H9 (cell line): ENCODE data around the gene KLHL18. TPM values are rescaled to one million over a fixed set of nuclear protein-coding genes. Genes with fewer than 3 reads are reported as not detected.

ENCODE experiments used
- DNase-seq: peaks from one replicate; pipeline ENCODE4 v3.0.0-alpha.2; 2017
- H2AFZ ChIP-seq: one replicate; pipeline ENCODE4 v1.6.1; 2013; ENCODE audit warnings: mild to moderate bottlenecking, low read length, control low read depth, moderate library complexity
- H2AK5ac ChIP-seq: 2 replicates; pipeline ENCODE4 v1.6.1; 2013; ENCODE audit warnings: low read length, control low read depth, mixed read lengths; ENCODE audit not compliant: insufficient read length
- H2BK120ac ChIP-seq: one replicate; pipeline ENCODE4 v1.6.1; 2013; ENCODE audit warnings: low read depth, mild to moderate bottlenecking, low read length, control low read depth, inconsistent platforms; ENCODE audit not compliant: poor library complexity, severe bottlenecking
- H2BK12ac ChIP-seq: 2 replicates; pipeline ENCODE4 v1.6.1; 2013; ENCODE audit warnings: low read length, control low read depth, mixed read lengths, low read depth; ENCODE audit not compliant: insufficient read length
- H2BK15ac ChIP-seq: 2 replicates; pipeline ENCODE4 v1.6.1; 2013; ENCODE audit warnings: low read depth, low read length, control low read depth
- H2BK20ac ChIP-seq: one replicate; pipeline ENCODE4 v1.6.1; 2013; ENCODE audit warnings: low read depth, mild to moderate bottlenecking, low read length, control low read depth, inconsistent platforms; ENCODE audit not compliant: poor library complexity, severe bottlenecking
- H2BK5ac ChIP-seq: 2 replicates; pipeline ENCODE4 v1.6.1; 2013; ENCODE audit warnings: low read length, control low read depth, mixed read lengths; ENCODE audit not compliant: insufficient read length
- H3K14ac ChIP-seq: 2 replicates; pipeline ENCODE4 v1.6.1; 2013; ENCODE audit warnings: low read length, control low read depth; ENCODE audit not compliant: insufficient read depth
- H3K18ac ChIP-seq: 2 replicates; pipeline ENCODE4 v1.6.1; 2013; ENCODE audit warnings: low read depth, mild to moderate bottlenecking, mixed read lengths, low read length, control low read depth; ENCODE audit not compliant: insufficient read length
- H3K23ac ChIP-seq: 2 replicates; pipeline ENCODE4 v1.6.1; 2013; ENCODE audit warnings: low read length, control low read depth, mixed read lengths, low read depth; ENCODE audit not compliant: insufficient read length
- H3K23me2 ChIP-seq: 2 replicates; pipeline ENCODE4 v1.6.1; 2013; ENCODE audit warnings: low read depth, mild to moderate bottlenecking, mixed read lengths, low read length, control low read depth; ENCODE audit not compliant: insufficient read length, poor library complexity, severe bottlenecking
- H3K27ac ChIP-seq: 2 replicates; pipeline ENCODE4 v1.5.1; 2013; ENCODE audit warnings: low read length, control low read depth, mixed read lengths, low read depth; ENCODE audit not compliant: insufficient read length
- H3K27me3 ChIP-seq: 2 replicates; pipeline ENCODE4 v1.6.1; 2013; ENCODE audit warnings: low read length, control low read depth, inconsistent platforms; ENCODE audit not compliant: insufficient read depth
- H3K4ac ChIP-seq: 2 replicates; pipeline ENCODE4 v1.6.1; 2013; ENCODE audit warnings: low read depth, mild to moderate bottlenecking, control low read depth, inconsistent platforms, low read length, moderate library complexity
- H3K4me1 ChIP-seq: 2 replicates; pipeline ENCODE4 v1.6.1; 2013; ENCODE audit warnings: low read length, control low read depth, inconsistent platforms; ENCODE audit not compliant: insufficient read depth
- H3K4me2 ChIP-seq: 2 replicates; pipeline ENCODE4 v1.6.1; 2013; ENCODE audit warnings: low read length, control low read depth, mixed read lengths; ENCODE audit not compliant: insufficient read length, insufficient read depth
- H3K56ac ChIP-seq: 2 replicates; pipeline ENCODE4 v1.6.1; 2013; ENCODE audit warnings: low read depth, mild to moderate bottlenecking, mixed read lengths, low read length, control low read depth; ENCODE audit not compliant: insufficient read length
- H3K79me1 ChIP-seq: 2 replicates; pipeline ENCODE4 v1.6.1; 2013; ENCODE audit warnings: low read depth, mild to moderate bottlenecking, moderate library complexity, low read length, control low read depth, inconsistent platforms; ENCODE audit not compliant: insufficient read depth, poor library complexity, severe bottlenecking
- H3K79me2 ChIP-seq: 2 replicates; pipeline ENCODE4 v1.6.1; 2013; ENCODE audit warnings: low read length, control low read depth, inconsistent platforms; ENCODE audit not compliant: insufficient read depth
- H3K9ac ChIP-seq: 2 replicates; pipeline ENCODE4 v1.6.1; 2013; ENCODE audit warnings: low read length, control low read depth, mixed read lengths; ENCODE audit not compliant: insufficient read length; ENCODE audit errors: extremely low read depth
- H3K9me3 ChIP-seq: one replicate; pipeline ENCODE4 v1.6.1; 2013; ENCODE audit warnings: low read depth, low read length, inconsistent platforms; ENCODE audit not compliant: control insufficient read depth
- H3T11ph ChIP-seq: one replicate; pipeline ENCODE4 v1.6.1; 2013; ENCODE audit warnings: mild to moderate bottlenecking, low read length, control low read depth, inconsistent platforms
- H4K20me1 ChIP-seq: one replicate; pipeline ENCODE4 v1.6.1; 2013; ENCODE audit not compliant: control insufficient read depth, insufficient read length, insufficient read depth
- H4K5ac ChIP-seq: 2 replicates; pipeline ENCODE4 v1.6.1; 2013; ENCODE audit warnings: low read depth, mild to moderate bottlenecking, mixed read lengths, low read length, control low read depth; ENCODE audit not compliant: insufficient read length
- H4K8ac ChIP-seq: replicated peaks from 2 replicates; pipeline ENCODE4 v1.6.1; 2013; ENCODE audit warnings: low read length, control low read depth, mixed read lengths, low read depth; ENCODE audit not compliant: insufficient read length
- H4K91ac ChIP-seq: 2 replicates; pipeline ENCODE4 v1.6.1; 2013; ENCODE audit warnings: low read depth, mild to moderate bottlenecking, moderate library complexity, mixed read lengths, low read length, control low read depth; ENCODE audit not compliant: insufficient read length
- H3K27ac Mint-ChIP-seq, 3 experiments: 2 replicates in 2 of 3; 3 replicates in 1 of 3; pipeline ENCODE4 v1.8.0; 2020 to 2021; ENCODE audit warnings: mixed read lengths in 3 of 3, mild to moderate bottlenecking in 1 of 3, moderate library complexity in 1 of 3
- H3K27me3 Mint-ChIP-seq: 2 replicates; pipeline ENCODE4 v1.8.0; 2021; ENCODE audit warnings: low read depth, mild to moderate bottlenecking, moderate library complexity, mixed read lengths
- H3K36me3 Mint-ChIP-seq, 3 experiments: 2 replicates in 2 of 3; 3 replicates in 1 of 3; pipeline ENCODE4 v1.8.0; 2020 to 2021; ENCODE audit warnings: low read depth in 3 of 3, mixed read lengths in 3 of 3; ENCODE audit not compliant: insufficient read depth in 1 of 3
- H3K4me1 Mint-ChIP-seq, 2 experiments: 2 replicates each; pipeline ENCODE4 v1.8.0; 2020; ENCODE audit warnings: mixed read lengths in 2 of 2
- H3K4me3 Mint-ChIP-seq, 2 experiments: 2 replicates in 1 of 2; 3 replicates in 1 of 2; pipeline ENCODE4 v1.8.0; 2020 to 2021; ENCODE audit warnings: mild to moderate bottlenecking in 2 of 2, mixed read lengths in 2 of 2, moderate library complexity in 1 of 2
- H3K9me3 Mint-ChIP-seq, 2 experiments: 2 replicates in 1 of 2; 3 replicates in 1 of 2; pipeline ENCODE4 v1.8.0; 2020; ENCODE audit warnings: mild to moderate bottlenecking in 2 of 2, mixed read lengths in 2 of 2, moderate library complexity in 1 of 2
- CTCF ChIP-seq: fragments of 200-600 bp; sonication (generic); conservative IDR thresholded peaks from 3 replicates; pipeline ENCODE4 v1.8.0; 2021; ENCODE audit warnings: antibody characterized with exemption, mild to moderate bottlenecking
- WGBS: extraction: QIAGEN DNeasy Blood & Tissue Kit; methylation state at CpG from one replicate; pipeline ENCODE4 v1.1.7; 2013; ENCODE audit warnings: missing lambda C conversion rate, low lambda C conversion rate, mixed read lengths; ENCODE audit not compliant: insufficient read length; ENCODE audit errors: extremely low coverage; 5-methylcytosine and 5-hydroxymethylcytosine counted together
- total RNA-seq: library from RNA; stranded (reverse); gene quantifications from 2 replicates; pipeline ENCODE4 v1.2.1, GENCODE V29; 2021

Gene KLHL18
- total RNA-seq, 1 experiment from 2014 or later: 55.3 TPM

DNA sequence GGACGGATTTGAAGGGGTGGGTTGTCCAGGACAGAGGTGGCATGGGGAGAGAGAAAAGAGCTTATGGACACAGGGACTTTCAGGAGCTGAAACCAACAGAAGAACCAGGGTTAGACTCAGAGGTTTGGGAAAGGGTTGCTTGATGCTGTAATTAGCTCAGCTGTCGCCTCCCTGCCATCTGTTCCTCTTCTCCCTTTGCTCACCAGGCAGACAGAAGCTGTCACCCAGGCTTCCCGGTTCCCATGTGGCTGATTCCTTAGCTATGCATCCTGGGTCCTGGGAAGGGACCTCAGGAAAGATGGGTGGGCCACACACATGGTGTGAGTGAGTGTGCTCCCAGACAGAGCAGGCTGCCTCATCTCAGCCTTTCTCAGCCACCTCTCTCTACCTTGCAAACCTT, 112.1 kb downstream of the KLHL18 start:
- H3K4me2 ChIP-seq: no peak overlapping the region
- H3K14ac ChIP-seq: no peak overlapping the region
- H3K27me3 ChIP-seq: no peaks in the 10 kb centered on the region
- H3K23ac ChIP-seq: no peak overlapping the region
- H3K4me1 Mint-ChIP-seq: peaks cover 6 to 9% of the 10 kb centered on the region in 2 experiments
- WGBS: no CpG with 5 or more reads among the region's 3 CpGs
- no peak overlapping the region for H2BK12ac ChIP-seq
- H3K23me2 ChIP-seq: no peaks in the 10 kb centered on the region
- no peak for TF ChIP-seq CTCF
- H2BK120ac ChIP-seq: no peak overlapping the region
- H4K8ac ChIP-seq: no peak overlapping the region
- no peak overlapping the region for H3K9ac ChIP-seq
- no peak overlapping the region for H2BK20ac ChIP-seq
- peak overlapping the region in 2 of 3 experiments; percentile 59 to 73; a peak in 2 of 7 replicates for H3K27ac Mint-ChIP-seq
- no peak overlapping the region for H2BK15ac ChIP-seq
- H3K27me3 Mint-ChIP-seq: no peaks in the 10 kb centered on the region
- H2AK5ac ChIP-seq: no peak overlapping the region
- H4K20me1 ChIP-seq: no peaks in the 10 kb centered on the region
- H3K18ac ChIP-seq: no peak overlapping the region
- no peak overlapping the region for H3T11ph ChIP-seq
- no peak for DNase-seq
- no peak overlapping the region for H4K91ac ChIP-seq
- no peak overlapping the region for H2AFZ ChIP-seq
- H3K79me2 ChIP-seq: no peaks in the 10 kb centered on the region; the same call in 1 of the 2 replicates
- no peak overlapping the region for H2BK5ac ChIP-seq
- no peak overlapping the region for H3K4ac ChIP-seq
- no peaks in the 10 kb centered on the region for H3K9me3 ChIP-seq
- H3K27ac ChIP-seq: no peak overlapping the region
- peaks cover 4 to 20% (median 12%) of the 10 kb centered on the region in 3 experiments; a peak in 6 of 7 replicates for H3K36me3 Mint-ChIP-seq
- no peaks in the 10 kb centered on the region for H3K9me3 Mint-ChIP-seq
- peaks cover 3% of the 10 kb centered on the region for H3K79me1 ChIP-seq
- no peak overlapping the region for H3K56ac ChIP-seq
- H4K5ac ChIP-seq: no peak overlapping the region
- no peak overlapping the region for H3K4me3 Mint-ChIP-seq
- H3K4me1 ChIP-seq: peaks cover 3% of the 10 kb centered on the region; the same call in 1 of the 2 replicates

Other genes starting within 250 kb of the KLHL18 start
- 57.4 and 60.8 TPM in 2 replicates for gene SETD2, start 118.8 kb upstream of the KLHL18 start, total RNA-seq
- gene KIF9, start 145 bp upstream of the KLHL18 start, total RNA-seq: 8.4 and 11.8 TPM in 2 replicates
- gene PTPN23, start 98.1 kb downstream of the KLHL18 start, total RNA-seq: 38.0 and 42.2 TPM in 2 replicates
- gene SCAP, start 193.0 kb downstream of the KLHL18 start, total RNA-seq: 101 and 104 TPM in 2 replicates
- 51.2 and 53.9 TPM in 2 replicates for gene ELP6, start 230.8 kb downstream of the KLHL18 start, total RNA-seq